Erythroblast (primary cell): ENCODE data around the gene CRABP2.
A peak's percentile ranks its signal among the peaks of the same experiment; 100 is the strongest.

Experiments used
- DNase-seq, 2 experiments: peaks; one replicate each; lab custom pipeline; 2025; lab: John Stamatoyannopoulos, UW
- GATA1 ChIP-seq: IDR thresholded peaks from 2 replicates; pipeline ENCODE4 v1.6.1; 2011; ENCODE audit warnings: low read depth, mild to moderate bottlenecking, control low read depth, low read length, moderate library complexity
- POLR2A ChIP-seq: IDR thresholded peaks from 2 replicates; pipeline ENCODE4 v1.6.1; 2011; ENCODE audit warnings: mild to moderate bottlenecking, low read length

CRABP2 gene

DNA sequence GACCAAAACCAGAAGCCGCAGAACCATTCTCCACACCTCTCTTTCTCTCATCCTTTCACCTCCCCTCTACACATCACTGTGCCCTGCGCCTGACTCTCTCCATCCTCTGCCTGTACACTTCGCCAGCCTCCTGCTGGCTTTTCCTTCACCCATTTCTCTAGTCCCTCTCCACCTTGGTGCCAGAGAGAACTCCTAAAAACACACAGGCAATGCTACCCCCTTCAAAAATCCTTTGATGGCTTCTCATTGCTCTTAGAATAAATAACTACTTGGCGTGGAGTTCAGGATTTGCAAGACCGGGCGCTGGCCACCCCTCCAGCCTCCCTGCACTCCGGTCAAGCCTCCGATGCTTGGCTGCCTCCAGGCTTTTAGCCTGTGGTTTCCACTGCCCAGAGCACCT, 8.6 kb downstream of the CRABP2 start:
- TF ChIP-seq POLR2A, result no peak
- no peak for TF ChIP-seq GATA1
- DNase-seq, result no peak

DNA sequence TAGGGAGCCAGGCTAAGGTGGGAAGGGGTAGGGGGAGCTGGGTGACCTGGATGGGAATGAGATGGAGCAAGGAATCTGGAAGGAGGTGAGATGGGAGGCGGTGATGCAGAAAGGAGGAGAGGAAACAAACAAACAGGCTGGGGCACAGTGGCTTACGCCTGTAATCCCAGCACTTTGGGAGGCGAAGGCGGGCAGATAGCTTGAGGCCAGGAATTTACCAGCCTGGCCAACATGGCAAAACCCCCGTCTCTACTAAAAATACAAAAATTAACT, 10.8 kb downstream of the CRABP2 start:
- TF ChIP-seq POLR2A (no peak), GATA1 (no peak)
- no peak for DNase-seq

- DNase-seq, result peak; percentile 32 to 56
- TF ChIP-seq POLR2A, result no peak
- TF ChIP-seq GATA1, result no peak
Measured at GRCh38 chr1:156693848-156694689, 11.3 kb downstream of the CRABP2 start.

- DNase-seq, result peak; percentile 35 to 50
- TF ChIP-seq POLR2A, result no peak
- no peak for TF ChIP-seq GATA1
Measured at GRCh38 chr1:156692925-156693847, 12.2 kb downstream of the CRABP2 start.

DNA sequence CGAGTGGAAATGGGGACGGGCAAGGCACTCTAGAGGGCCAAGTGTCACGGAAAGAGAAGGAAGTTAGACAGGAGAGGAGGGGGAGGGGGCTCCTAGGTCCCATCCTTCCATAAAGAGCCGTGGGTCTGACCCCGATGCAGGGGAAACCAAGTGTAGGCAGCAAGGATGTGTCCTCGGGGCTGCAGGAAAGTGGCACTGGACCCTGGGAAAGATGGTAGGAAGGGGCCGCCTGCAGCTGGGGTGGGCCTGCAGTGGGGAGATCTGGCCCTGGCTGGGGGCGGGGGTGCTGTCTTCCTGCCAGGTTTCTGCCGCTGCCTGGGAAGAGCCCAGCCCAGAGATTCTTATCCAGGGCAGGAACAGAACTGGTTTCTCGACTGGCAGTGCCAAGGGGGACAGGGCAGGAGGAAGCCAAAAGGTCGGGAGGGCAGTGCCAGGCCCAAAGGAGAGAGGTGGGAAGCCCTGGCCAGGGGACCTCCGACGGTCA, 12.9 kb downstream of the CRABP2 start:
- no peak for DNase-seq
- no peak for TF ChIP-seq GATA1
- no peak for TF ChIP-seq POLR2A

DNA sequence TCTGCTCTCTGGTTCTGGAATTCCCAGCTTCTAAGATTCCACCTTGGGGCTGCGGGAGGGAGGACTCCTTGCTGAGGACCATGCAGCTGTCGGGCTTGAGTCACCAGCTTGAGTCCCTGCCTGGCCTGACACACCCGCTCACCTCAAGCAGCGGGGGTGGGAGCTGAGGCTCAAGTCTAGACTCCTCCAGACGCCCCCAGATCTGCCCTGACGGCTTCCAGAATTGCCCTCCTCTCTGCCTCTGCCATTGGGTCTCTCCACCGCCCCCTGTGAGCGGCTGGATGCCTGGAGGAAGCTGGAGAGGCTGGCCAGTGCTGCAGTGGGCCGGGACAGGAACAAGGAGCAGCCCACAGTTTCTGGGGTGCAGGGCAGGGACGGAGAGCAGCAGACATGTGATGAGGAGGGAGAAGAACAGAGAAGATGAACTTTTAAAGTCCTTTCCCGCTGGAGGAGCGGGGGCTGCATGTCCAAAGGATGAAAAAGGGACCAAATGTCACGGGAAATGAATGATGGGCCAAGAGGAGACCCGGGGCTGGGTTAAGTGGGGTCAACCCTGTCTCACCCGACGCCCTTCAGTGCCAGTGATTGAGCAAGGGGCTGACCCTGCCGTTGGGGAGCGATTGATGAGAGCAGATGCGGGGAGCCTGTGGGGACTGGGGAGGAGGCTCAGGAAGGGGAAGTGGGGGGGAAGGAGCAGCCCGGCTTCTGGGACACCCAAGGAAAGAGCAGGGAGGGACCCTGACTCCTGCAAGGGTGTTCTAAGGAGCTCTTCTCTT, 13.5 kb downstream of the CRABP2 start:
- DNase-seq, result no peak
- no peak for TF ChIP-seq POLR2A

DNA sequence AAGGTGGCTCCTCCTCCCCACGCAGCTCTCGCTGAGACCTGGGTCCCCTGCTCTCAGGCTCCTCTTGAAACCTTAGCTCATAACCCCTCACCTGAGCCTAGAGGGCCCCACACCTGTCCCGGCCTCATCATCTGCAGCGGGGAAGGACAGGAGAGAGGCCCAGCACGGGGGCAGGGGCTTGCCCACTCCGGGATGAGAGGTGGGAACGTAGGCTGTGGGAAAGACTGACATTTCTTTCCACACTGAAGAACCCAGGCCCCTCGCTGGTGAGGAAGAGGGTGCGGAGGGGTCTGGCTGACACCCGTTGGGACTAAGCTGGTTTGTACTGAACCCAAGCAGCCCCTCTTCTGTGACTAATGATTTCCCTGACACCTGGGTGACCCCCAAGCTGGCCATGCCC, 14.2 kb downstream of the CRABP2 start:
- TF ChIP-seq POLR2A (no peak), GATA1 (no peak)
- no peak for DNase-seq

DNA sequence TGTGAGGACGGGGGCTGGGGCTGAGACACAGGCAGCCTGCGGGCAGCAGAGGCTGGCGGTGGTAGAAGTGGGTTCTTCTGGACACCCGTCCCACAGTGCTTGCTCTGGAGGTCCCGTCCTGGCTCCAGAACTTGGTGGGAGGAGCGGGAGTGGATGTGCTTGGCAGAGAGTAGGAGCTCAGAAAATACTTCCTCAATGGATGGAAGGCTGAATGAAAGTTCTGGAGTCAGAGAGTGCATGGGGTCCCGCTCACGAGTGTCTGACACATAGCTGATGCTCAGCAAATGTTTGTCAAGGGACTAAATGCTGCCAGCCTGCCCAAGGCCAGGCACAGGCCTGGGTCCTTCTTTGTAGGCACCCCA, 14.7 kb downstream of the CRABP2 start:
- no peak for DNase-seq

GRCh38 chr1:156689953-156690674, 15.3 kb downstream of the CRABP2 start:
- TF ChIP-seq POLR2A (no peak), GATA1 (no peak)
- no peak for DNase-seq

More for the DNA sequence above, 14.7 kb downstream of the CRABP2 start:
- TF ChIP-seq GATA1, result no peak
- no peak for TF ChIP-seq POLR2A

- peak; percentile 75 to 81 for DNase-seq
- TF ChIP-seq GATA1 (no peak), POLR2A (no peak)
Measured at GRCh38 chr1:156689035-156689952, 16.1 kb downstream of the CRABP2 start.

- no peak for DNase-seq
Measured at GRCh38 chr1:156684227-156684782, 21.1 kb downstream of the CRABP2 start.

More at GRCh38 chr1:156684227-156684782, 21.1 kb downstream of the CRABP2 start:
- no peak for TF ChIP-seq POLR2A
- TF ChIP-seq GATA1, result no peak
